Fibroblast of skin of abdomen (primary cell): Measurements from ENCODE around the gene FXYD4.

Experiments used
- DNase-seq: peaks from one replicate; pipeline ENCODE4 v3.0.0-alpha.2; 2013

FXYD4 gene

DNA sequence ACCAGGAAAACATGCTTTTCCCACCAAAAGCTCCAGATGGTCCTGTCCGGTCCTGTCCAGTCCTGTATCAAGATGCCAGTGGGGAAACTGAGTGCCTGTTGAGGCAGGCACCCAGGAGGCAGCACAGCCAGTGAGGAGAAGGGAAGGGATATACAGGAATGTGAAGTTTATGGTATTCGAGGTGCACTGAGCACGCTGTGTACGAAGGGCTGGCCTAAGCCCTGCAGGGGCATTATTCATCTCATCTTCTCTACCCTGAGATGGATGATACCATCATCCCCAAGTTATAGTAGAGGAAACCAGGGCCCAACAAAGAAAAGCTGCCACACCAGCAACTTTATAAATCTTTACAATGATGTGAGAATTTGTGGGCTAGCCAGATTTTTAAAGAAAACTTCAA lies 23.4 kb upstream of the FXYD4 start:
- DNase-seq: no peak

DNA sequence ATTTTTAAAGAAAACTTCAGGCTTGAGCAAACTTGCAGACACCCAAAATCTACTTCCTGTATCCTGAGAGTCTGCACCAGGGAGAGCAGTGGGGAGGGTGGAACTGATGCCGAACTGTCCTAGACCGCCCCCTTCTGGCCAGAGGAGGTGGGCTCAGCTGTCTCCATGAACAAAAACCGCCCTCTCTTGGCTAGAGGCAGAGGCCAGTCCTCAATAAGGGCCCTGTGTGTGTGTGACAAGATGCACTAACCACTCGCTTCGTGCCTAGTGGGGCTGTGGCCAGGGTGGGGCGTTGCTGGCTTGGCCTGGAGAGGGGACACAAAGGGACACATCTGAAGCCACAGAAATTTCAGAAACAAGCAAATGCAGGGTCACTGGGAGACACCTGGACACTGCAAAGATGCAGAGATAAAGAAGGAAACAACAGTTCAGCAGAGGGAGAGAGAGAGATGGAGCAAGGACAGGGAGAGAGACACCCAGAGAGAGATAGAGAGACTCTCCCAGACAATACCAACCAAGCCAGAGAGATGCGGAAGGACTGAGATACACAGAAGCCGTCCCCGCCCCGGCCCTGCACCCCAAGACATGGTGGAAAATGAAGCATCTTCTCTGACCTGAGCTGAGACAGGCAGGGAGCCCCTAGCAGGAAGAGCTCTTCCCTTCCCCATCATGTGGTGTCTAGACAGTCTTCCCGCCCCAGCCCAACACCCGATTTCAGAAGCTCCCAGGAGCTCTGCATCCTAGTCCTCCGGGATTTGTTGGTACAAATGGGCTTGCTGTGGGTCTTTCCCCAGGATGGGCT lies 22.7 kb upstream of the FXYD4 start:
- DNase-seq: peak; percentile 67

DNA sequence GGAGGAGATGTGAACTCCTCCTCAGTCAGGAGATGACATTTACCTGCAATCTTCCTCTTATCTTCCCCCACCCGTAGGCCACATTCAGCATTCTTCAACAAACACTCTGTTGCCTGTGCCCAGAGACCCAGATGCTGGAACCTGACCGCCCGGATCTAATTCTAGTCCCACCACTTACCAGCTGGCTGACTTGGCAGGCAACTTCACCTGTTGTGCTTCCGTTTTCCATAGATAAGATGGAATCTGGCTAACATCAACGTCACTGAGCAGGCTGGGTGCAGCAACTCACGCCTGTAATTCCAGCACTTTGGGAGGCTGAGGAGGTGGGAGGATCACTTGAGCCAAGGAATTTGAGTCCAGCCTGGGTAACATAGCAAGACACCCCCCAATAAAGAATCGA lies 21.3 kb upstream of the FXYD4 start:
- DNase-seq: no peak

DNA sequence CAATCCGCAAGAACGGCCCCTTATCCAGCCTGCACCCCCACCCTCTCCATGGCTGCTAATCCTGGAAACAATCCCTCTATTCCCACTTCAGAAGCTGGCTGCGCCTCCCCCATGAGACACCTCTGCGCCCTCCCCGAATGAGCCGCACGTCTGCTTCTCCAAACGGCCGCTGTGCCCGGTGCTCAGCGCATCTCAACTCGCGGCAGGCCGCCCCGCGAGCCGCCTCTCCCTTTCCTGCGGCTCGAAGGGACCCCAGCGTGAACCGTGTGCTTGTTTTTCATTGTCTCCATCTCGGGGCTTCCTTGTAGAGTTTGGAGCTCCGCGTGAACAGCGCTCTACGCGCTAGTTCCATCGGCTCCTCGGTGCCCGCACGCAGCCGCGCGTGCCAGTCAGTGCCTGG lies 20.8 kb upstream of the FXYD4 start:
- DNase-seq: no peak

DNA sequence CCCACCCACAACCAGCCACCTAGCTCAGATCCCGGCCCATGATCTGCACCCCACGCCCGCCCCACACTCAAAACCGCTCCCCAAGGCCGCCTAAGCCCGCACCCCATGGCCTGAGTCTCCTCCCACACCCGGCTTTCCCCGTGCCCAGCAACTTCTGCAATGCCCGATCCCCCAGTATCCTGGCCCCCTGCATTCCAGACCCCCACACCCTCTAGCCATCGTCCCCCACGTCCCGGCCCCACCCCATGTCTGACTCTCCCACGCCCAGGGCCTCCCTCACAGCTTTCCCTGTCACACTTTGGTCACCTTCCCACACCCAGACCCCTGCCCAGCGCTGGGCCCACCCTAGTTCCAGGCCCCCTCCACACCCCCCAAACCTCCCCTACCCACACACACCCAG lies 20.1 kb upstream of the FXYD4 start:
- no peak for DNase-seq

DNA sequence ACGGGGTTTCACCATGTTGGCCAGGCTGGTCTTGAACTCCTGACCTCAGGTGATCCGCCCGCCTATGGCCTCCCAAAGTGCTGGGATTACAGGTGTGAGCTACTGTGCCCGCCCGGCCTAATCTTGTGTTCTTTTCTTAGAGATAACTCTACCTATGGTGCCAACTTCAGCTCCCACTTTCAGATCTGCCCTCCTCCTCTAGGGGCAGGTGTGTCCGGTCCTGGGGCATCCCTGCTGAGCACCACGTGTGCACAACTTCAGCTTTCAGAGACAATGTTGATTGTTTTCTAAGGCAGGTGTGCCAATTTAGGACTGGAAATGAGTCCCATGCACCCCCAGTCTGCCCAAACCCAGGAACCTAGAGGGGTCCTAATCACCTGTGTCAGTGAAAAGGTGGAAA lies 18.5 kb upstream of the FXYD4 start:
- DNase-seq: no peak

DNA sequence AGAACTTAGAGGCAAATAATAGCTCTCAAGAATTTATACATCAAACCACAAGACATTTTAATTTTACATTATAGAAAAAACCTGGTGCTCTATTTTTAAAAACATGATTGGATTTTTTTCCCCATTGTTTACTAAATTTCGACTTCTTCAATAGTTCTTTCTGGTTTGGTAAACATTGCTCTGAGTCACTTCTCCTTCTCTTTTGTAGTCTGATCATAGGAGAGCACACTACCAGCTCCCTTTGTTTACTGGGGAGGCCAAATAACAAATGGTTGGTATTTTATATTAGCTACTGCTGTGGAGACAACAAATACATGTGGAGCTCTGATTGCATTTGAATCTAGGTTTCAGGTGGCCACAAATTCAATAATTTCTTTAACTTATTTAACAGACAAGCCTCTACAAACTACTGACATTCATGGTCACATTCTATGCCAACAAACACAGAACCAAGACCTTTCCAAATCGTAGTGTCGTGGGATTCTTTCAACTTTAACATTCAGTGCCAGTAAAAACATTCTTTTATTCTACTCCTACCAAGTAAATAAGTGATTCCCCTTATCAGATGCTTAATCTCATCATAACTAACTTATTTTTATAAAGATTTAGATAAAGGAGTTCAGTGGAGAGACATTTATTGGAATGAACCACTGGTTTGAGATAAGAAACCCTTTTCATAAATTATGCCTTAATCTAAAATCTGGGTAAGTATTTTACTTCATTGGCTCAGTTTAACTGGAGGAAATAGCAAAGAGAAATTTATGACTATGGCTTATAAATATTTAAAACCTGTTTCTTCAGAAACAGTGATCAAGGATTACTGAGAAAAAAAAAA lies 17.7 kb upstream of the FXYD4 start:
- no peak for DNase-seq

DNA sequence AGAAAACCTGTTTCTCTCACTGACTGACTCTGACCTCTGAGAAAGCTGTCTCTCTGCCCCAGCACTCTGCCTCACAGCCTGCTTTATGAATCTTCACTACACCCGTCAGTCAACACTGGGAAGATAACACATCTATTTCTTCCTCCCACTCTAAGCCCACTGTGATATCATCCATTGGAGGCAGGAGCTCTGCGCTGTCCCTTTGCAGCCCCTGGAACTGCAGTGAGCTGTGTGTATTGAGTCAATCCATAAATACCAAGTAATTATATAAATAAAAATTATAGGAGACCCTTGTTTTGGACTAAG lies 17.2 kb upstream of the FXYD4 start:
- no peak for DNase-seq

DNA sequence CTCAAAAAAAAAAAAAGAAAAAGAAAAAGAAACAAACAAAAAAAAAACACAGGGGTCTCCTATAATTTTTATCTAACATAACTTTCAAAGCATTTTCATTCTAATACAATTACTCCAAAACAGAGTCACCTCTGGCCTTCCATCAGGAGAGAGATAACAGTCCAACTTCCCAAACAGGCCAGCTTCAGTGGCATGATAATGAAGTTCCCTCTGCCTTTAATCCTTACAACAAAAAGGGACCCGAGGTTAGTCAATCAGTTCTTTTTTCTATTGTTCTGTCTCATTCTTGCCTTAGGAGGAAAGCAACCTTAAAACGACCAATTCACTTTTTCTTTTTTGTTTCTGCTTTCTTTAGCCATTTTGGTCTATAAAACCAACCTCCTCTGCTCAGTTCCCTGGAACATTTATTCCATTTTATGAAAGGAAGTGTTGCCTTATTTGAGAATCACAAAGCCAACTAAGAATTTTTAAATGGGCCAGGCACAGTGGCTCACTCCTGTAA lies 16.5 kb upstream of the FXYD4 start:
- DNase-seq: no peak

DNA sequence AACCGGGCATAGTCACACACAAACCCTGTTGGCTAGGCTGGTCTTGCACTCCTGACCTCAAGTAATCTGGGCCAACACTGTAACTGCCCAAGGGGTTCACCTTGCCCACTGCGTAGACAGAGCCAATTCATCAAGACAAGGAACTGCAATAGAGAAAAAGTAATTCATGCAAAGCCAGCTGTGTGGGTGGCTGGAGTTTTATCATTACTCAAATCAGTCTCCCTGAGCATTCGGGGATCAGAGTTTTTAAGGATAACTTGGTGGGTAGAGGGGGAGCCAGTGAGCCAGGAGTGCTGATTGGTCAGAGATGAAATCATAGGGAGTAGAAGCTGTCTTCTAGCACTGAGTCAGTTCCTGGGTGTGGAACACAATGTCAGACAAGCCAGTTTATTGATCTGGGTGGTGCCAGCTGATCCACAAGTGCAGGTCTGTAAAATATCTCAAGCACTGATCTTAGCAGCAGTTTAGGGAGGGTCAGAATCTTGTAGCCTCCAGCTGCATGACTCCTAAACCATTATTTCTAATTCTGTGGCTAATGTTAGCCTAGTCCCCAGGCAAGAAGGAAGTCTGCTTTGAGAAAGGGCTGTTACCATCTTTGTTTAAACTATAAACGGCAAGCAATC lies 15.6 kb upstream of the FXYD4 start:
- peak; percentile 6 for DNase-seq

DNA sequence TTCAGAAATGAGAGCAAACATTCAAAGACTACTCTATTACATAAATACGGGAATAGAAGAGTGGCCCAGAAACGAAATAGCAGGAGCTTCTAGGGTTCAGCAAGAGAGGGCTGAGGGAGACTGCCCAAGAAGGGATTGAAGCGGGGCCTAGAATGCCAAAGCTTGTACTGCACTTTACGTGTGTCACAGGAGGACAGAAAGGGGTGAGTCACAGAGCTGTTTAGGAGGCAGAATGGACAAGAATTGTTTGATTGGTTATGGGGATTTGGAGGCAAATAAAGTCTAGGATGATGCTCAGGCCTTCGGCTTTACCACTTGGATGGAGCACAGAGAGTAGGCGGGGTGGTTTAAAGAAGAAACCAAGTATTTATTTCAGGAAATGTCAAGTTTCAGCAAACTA lies 11.3 kb upstream of the FXYD4 start:
- no peak for DNase-seq

DNA sequence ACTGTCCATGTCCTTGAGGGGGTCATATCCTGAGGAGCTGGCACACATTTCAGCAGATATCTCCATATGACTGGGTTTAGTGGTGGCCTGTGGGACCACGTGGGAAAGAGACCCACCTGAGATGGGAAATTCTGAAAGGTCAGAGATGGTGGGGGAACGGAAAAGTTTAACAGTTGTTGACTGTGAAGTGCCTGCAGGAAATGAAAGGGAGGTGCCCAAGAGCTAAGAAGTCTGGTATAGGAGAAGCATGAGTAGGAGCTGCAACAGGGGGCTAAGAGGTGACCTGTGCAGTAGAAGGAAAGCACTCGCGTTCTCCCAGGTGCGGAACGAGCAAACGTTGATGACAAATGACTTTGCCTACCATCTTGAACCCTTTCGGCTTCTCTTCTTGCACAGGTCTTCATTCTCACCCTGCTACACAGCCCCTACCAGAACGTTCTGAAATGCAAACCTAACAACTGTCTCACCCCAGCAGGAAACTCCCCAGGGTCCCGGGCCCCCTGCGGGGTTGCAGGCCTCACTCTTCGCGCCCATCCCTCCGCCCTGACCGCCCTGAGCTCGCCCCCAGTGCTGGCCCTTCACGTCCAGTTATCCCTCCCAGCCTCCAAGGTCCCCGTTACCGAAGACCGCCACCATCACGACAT lies 9.8 kb upstream of the FXYD4 start:
- DNase-seq: no peak

DNA sequence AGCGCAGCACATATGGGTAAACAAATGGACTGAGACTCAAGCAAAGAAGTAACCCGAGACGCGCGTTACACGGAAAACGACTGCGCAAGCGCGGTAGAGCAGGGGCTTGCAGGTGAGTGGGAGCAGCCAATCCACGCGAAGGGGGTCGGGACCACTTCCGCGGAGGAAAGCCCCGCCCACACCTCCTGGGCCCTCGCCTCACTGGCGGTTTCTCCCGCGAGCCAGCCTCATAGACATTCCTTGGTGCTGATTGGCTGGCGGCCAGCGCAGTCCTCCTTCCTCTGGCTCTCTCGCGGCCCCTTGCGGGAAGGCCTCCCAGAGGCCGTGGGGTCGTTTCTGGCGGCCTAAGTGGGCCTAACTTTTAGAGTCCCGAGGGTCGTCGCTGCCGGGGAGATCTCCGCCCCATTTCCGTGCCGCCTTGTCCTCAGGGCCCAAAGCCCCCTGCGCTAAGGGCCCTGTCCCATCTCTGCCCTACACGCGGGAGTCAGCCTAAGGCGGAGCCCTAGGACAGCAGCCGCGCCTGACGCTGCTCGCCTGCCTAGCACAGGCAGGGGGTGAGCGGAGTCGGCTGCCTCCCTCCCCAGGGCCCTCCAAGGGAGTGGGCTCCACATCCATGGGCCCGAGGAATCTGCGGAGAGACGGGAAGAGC lies 9.1 kb upstream of the FXYD4 start:
- peak; percentile 93 for DNase-seq

DNA sequence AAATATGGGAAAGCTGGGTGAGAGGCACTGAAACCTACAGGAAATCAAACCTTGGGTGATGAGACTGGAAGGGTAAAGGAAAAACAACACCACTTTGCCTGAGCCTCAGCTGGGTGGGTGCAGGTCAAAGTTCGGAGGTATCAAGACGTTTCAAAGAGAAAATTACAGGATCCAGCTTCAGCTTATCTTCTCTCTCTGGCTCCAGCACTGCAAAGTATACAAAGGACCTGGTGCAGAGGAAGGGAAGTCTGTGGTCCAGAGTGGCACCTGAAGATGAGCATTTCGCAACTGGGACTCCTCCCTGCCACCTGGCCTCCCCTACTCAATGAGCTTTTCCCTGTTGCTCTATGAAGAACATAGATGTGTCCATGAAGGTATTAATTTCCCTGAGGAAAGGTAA lies 6.4 kb upstream of the FXYD4 start:
- no peak for DNase-seq

DNA sequence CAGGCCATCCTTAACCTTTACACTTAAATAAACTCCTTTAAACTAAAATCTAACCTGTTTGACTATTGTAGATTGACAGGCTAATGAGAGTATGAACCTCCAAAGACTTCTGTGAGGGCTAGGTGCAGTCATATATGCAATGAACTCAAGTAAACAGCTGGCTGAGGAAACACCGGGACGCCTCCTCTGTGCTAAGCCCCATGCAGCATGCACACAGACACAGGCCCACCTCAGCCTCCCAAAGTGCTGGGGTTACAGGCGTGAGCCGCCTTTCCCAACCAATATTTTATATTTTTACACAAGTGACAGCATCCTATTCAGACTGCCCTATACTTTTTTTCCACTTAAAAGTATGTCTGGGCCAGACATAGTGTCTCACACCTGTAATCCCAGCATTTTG lies 1.5 kb upstream of the FXYD4 start:
- DNase-seq: no peak

DNA sequence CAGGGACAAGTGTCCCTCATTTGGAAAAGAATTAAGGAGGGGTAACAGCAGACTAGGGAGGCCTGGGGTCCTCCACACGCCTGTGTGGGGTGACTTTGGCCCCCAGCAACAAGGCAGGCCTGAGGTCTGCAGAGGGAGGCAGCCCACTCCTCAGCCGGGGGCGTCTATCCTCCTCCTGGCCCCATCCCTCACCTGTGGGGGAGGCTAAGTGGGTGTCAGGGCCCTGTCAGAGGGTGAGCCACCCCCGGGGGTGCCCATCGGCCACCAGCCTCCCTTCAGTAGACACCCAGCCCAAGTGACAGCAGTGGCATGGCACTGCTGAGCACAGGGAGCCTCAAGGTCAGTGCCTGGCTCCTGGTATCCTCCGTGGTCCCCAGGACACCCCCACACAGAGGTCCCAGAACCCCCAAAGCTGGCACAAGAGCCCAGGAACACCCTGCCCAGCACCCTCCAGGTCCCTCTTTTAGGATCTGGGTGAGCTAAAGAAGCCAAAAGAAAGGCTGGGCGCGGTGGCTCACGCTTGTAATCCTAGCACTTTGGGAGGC lies 693 bp upstream of the FXYD4 start:
- DNase-seq: no peak

DNA sequence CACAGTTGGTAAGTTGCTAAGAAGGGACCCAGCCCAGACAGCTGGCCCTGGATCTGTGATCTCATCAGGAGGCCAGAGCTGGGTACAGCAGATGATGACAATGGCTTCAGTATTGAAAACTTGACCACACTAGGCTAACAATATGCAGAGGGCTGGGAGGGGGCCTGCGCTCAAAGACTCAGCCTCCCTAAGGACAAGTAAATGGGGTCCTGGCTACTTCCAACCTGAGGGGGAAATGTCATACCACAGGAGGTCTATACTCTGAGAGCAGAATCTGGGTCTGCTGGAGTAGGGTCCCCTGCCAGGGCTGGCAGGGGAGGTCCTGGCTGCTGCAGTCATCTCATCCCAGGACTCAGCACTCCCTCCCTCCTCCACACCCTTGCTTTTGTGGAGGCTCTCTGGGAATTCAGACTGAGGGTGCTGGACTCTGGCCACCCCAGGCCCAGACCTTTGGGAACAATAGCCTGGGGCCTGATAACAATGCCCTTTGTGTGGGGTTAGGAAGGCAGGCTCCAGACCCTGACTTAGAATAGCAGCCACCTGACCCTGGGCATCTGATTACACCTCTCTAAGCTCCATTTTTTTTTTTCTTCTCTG lies 1.4 kb downstream of the FXYD4 start:
- no peak for DNase-seq

DNA sequence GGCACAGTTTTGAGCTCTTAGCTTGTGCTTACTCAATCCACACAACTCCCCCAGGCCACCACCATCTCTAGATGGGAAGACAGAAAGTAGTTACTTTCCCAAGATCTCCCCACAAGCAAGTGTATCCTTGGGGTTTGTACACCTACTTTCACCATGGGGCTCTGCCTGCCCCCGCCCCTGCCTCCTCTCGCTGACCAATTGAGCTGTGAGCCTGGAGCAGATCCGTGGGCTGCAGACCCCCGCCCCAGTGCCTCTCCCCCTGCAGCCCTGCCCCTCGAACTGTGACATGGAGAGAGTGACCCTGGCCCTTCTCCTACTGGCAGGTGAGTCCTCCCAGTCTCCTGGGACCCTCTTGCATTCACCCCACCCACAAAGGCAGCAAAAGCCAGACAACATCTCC lies 2.0 kb downstream of the FXYD4 start:
- no peak for DNase-seq

DNA sequence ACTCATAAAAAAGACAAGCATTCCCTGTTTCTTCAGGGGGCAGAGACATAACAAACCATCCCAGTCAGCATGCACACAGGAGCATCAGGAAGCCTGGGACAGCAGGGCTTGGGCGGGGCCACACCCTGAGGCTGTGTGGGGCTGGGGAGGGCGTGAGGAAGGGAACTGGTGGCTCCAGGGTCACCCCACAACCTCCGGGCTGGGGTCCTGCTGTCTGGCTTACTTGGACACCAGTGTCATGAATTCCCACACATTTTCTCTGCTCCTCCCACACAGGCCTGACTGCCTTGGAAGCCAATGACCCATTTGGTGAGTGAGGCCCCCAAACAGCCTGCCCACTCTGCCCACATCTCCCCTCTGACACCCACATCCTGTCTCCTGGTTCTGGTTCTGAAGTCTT lies 2.8 kb downstream of the FXYD4 start:
- DNase-seq: no peak

DNA sequence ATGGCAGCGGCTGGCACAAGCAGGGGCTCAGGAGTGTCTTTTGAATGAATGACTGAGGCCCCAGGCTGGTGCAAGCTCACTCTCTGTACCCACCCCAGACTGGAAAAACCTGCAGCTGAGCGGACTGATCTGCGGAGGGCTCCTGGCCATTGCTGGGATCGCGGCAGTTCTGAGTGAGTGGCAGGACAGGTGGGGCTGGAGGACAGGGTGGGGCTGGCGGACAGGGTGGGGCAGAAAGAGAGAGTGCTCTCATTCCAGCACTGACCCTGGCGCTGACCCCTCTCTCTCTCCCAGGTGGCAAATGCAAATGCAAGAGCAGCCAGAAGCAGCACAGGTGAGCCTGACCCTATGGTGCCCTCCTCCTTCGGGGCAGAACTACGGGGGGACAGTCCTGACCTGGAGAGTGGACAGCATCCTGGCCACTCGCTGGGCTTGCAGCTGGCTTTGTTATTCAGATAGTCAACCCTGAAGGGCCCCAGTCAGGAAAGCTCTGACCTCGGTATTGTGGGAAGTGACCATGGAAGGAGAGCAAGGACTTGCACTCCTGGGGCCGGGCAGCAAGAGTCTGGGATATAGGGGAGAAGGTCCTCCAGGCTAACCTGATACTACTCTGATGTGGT lies 4.1 kb downstream of the FXYD4 start:
- no peak for DNase-seq

DNA sequence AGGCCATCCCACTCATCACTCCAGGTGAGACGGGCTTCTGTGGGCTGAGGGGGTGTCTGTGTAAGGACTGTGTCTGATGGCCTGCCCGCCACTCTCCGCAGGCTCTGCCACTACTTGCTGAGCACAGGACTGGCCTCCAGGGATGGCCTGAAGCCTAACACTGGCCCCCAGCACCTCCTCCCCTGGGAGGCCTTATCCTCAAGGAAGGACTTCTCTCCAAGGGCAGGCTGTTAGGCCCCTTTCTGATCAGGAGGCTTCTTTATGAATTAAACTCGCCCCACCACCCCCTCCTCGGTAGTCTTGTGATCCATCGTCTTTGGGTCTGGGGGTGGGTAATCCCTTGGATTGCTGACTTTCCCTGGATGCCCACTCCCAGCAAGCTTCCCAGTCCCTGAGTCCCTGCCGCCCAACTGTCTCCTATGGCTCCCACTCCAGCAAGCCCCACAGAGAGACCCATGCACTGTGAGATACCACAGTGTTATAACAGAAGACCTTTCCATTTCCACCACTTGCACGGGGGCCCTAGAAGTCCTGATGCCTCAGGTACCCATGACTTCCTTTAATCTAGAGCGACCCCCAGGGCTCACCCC lies 4.7 kb downstream of the FXYD4 start:
- no peak for DNase-seq
